Sigmoid colon (tissue), 4 donors: ENCODE data around the gene C4BPA.

ENCODE experiments used
- EP300 ChIP-seq, 4 donors: sonication (generic); formaldehyde crosslinking; IDR thresholded peaks; one replicate each; pipeline ENCODE4 v1.6.1; 2017; ENCODE audit warnings: antibody characterized with exemption in 4 of 4
- POLR2A ChIP-seq, 2 donors: fragments of 450-650 bp; IDR thresholded peaks; one replicate each; pipeline ENCODE4 v1.6.1; 2016; ENCODE audit warnings: antibody characterized with exemption in 2 of 2, mild to moderate bottlenecking in 2 of 2, moderate library complexity in 2 of 2
- POLR2AphosphoS5 ChIP-seq, 4 donors: sonication (generic); formaldehyde crosslinking; IDR thresholded peaks; one replicate each; pipeline ENCODE4 v1.6.1; 2017; ENCODE audit warnings: antibody characterized with exemption in 4 of 4
- TF ChIP-seq, protein P1 (sequence below), 4 experiments: fragments of 450-650 bp in 3 of 4; fragments of 200-600 bp in 1 of 4; IDR thresholded peaks; one replicate each; pipeline ENCODE4 v1.5.1; 2016 to 2019; ENCODE audit warnings: antibody characterized with exemption in 4 of 4, mild to moderate bottlenecking in 3 of 4, moderate library complexity in 2 of 4

DNA sequence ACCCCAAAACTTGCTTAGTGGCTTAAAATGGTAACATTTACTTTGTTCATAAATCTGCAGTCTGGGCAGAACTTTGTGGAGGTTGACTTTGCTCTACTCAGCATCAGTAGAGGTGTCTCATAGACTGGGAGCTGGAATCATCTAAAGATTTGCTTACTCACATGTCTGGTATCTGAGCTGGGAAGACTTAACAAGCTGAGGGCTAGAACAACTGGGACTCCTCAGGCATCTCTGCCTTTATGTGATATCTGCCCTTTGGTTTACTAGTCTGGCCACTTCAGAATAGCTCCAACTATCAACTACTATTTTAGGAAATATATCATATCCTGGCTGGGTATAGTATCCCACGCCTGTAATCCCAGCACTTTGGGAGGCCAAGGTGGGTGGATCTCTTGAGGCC lies 82.5 kb downstream of the C4BPA start:
- TF ChIP-seq, protein P1, sequence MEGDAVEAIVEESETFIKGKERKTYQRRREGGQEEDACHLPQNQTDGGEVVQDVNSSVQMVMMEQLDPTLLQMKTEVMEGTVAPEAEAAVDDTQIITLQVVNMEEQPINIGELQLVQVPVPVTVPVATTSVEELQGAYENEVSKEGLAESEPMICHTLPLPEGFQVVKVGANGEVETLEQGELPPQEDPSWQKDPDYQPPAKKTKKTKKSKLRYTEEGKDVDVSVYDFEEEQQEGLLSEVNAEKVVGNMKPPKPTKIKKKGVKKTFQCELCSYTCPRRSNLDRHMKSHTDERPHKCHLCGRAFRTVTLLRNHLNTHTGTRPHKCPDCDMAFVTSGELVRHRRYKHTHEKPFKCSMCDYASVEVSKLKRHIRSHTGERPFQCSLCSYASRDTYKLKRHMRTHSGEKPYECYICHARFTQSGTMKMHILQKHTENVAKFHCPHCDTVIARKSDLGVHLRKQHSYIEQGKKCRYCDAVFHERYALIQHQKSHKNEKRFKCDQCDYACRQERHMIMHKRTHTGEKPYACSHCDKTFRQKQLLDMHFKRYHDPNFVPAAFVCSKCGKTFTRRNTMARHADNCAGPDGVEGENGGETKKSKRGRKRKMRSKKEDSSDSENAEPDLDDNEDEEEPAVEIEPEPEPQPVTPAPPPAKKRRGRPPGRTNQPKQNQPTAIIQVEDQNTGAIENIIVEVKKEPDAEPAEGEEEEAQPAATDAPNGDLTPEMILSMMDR (IDR thresholded peaks at IDR 0.05): no peak
- TF ChIP-seq POLR2A (IDR thresholded peaks at IDR 0.05) (no peak), POLR2AphosphoS5 (IDR thresholded peaks at IDR 0.05) (no peak), EP300 (IDR thresholded peaks at IDR 0.05) (no peak)
